Liver (tissue), 3 donors: ENCODE results near the gene TBL1Y.
"Not testable (repeated sequence)": the region's sequence is repeated elsewhere in the genome, so short reads cannot be mapped to it uniquely, and the experiment has no call there.

ENCODE experiments used
- CTCF ChIP-seq: fragments of 150-350 bp; IDR thresholded peaks from 2 replicates; pipeline ENCODE4 v1.5.1; 2017; ENCODE audit warnings: improper control_type of control experiment, low read depth, low read length; ENCODE audit not compliant: missing input control
- EGR1 ChIP-seq, 2 donors: IDR thresholded peaks; 2 replicates each; pipeline ENCODE4 v1.6.1; 2016 to 2018; ENCODE audit warnings: antibody characterized with exemption in 2 of 2, low read depth in 2 of 2
- FOXA1 ChIP-seq: IDR thresholded peaks from 2 replicates; pipeline ENCODE4 v1.6.1; 2016; ENCODE audit warnings: antibody characterized with exemption
- HNF4G ChIP-seq: IDR thresholded peaks from 2 replicates; pipeline ENCODE4 v1.6.1; 2016; ENCODE audit warnings: antibody characterized with exemption
- RAD21 ChIP-seq, 2 donors: IDR thresholded peaks; 2 replicates each; pipeline ENCODE4 v1.6.1; 2016; ENCODE audit warnings: antibody characterized with exemption in 2 of 2, mild to moderate bottlenecking in 2 of 2
- REST ChIP-seq: IDR thresholded peaks from 2 replicates; pipeline ENCODE4 v1.6.1; 2016; ENCODE audit warnings: antibody characterized with exemption, mild to moderate bottlenecking
- SP1 ChIP-seq: IDR thresholded peaks from 2 replicates; pipeline ENCODE4 v1.6.1; 2018; ENCODE audit warnings: antibody characterized with exemption, mild to moderate bottlenecking
- TAF1 ChIP-seq: conservative IDR thresholded peaks from 2 replicates; pipeline ENCODE4 v1.6.1; 2016; ENCODE audit warnings: antibody characterized with exemption, mild to moderate bottlenecking
- YY1 ChIP-seq: IDR thresholded peaks from 2 replicates; pipeline ENCODE4 v1.6.1; 2016; ENCODE audit warnings: antibody characterized with exemption, mild to moderate bottlenecking
- TF ChIP-seq, protein P1 (sequence below): IDR thresholded peaks from 2 replicates; pipeline ENCODE4 v1.6.1; 2016; ENCODE audit warnings: antibody characterized with exemption
- TF ChIP-seq, protein P2 (sequence below): IDR thresholded peaks from 2 replicates; pipeline ENCODE4 v1.6.1; 2016; ENCODE audit warnings: antibody characterized with exemption
- donor health status: healthy.
- donor health status: healthy.

DNA sequence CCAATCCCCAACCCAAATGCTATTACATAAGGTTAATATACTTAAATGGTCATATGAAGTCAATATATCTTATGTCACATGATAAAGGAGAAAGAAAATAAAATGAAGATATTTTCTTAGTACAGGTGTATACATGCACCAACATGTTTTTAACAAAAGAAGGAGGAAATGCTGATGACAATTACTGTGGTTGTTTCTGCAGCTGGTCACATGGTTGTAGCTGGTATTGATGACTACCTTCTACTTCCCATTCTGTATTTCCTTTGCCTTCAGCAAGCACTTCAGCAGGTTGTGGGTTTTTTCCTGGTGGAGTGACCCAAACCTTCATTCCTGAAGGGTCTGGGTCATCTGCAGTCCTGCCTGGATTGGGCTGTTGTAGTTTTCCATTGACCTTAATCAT is 8.4 kb upstream of the TBL1Y start:
- not testable (repeated sequence) for TF ChIP-seq CTCF; YY1; REST; HNF4G; FOXA1; TAF1; SP1; RAD21 (IDR thresholded peaks at IDR 0.05); EGR1 (IDR thresholded peaks at IDR 0.05; ENCODE audit: low read depth in 2 of 2)
- TF ChIP-seq, protein P1, sequence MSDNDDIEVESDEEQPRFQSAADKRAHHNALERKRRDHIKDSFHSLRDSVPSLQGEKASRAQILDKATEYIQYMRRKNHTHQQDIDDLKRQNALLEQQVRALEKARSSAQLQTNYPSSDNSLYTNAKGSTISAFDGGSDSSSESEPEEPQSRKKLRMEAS: not testable (repeated sequence)
- TF ChIP-seq, protein P2, sequence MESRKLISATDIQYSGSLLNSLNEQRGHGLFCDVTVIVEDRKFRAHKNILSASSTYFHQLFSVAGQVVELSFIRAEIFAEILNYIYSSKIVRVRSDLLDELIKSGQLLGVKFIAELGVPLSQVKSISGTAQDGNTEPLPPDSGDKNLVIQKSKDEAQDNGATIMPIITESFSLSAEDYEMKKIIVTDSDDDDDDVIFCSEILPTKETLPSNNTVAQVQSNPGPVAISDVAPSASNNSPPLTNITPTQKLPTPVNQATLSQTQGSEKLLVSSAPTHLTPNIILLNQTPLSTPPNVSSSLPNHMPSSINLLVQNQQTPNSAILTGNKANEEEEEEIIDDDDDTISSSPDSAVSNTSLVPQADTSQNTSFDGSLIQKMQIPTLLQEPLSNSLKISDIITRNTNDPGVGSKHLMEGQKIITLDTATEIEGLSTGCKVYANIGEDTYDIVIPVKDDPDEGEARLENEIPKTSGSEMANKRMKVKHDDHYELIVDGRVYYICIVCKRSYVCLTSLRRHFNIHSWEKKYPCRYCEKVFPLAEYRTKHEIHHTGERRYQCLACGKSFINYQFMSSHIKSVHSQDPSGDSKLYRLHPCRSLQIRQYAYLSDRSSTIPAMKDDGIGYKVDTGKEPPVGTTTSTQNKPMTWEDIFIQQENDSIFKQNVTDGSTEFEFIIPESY: not testable (repeated sequence)
